Thoracic aorta (tissue), 2 donors: ENCODE results near the gene CCDC91. TPM values are rescaled to one million over a fixed set of nuclear protein-coding genes. Genes with fewer than 3 reads are reported as not detected.

ENCODE experiments used
- ATAC-seq: fragments of 150-250 bp; one replicate; pipeline ENCODE4 v1.8.0; 2017; ENCODE audit warnings: low read depth; ENCODE audit not compliant: insufficient number of reproducible peaks, low FRiP score
- DNase-seq: peaks from one replicate; pipeline ENCODE4 v3.0.0-alpha.2; 2020; ENCODE audit warnings: low spot score
- H3K27ac ChIP-seq, 2 donors: fragments of 200-600 bp; sonication (generic); 1 replicate in 1 of 2; 2 replicates in 1 of 2; pipeline ENCODE4 v1.5.1; 2016; ENCODE audit warnings: mild to moderate bottlenecking in 2 of 2, moderate library complexity in 2 of 2
- H3K27me3 ChIP-seq: fragments of 200-600 bp; sonication (generic); replicated peaks from 2 replicates; pipeline ENCODE4 v1.6.0; 2016; ENCODE audit warnings: mild to moderate bottlenecking; ENCODE audit not compliant: insufficient read depth
- H3K36me3 ChIP-seq: fragments of 200-600 bp; sonication (generic); one replicate; pipeline ENCODE4 v1.5.1; 2016
- H3K4me1 ChIP-seq, 2 donors: fragments of 200-600 bp; sonication (generic); 1 replicate in 1 of 2; 2 replicates in 1 of 2; pipeline versions ENCODE4 v1.5.1 to v1.6.0; 2016; ENCODE audit warnings: low read depth in 2 of 2, mild to moderate bottlenecking in 1 of 2; ENCODE audit not compliant: control insufficient read depth in 1 of 2
- H3K4me3 ChIP-seq: fragments of 200-600 bp; sonication (generic); 2 replicates; pipeline ENCODE4 v1.5.1; 2016; ENCODE audit warnings: mild to moderate bottlenecking
- H3K9me3 ChIP-seq: fragments of 200-600 bp; sonication (generic); 2 replicates; pipeline ENCODE4 v1.5.1; 2016
- total RNA-seq, 2 donors: library from RNA; depleted of rRNA; stranded (reverse); fragments of >200 nt; gene quantifications; one replicate each; pipeline versions ENCODE4 v1.1.0 to v1.2.3, GENCODE V29; 2016
- TF ChIP-seq, protein P1 (sequence below): fragments of 200-600 bp; sonication (generic); IDR thresholded peaks from one replicate; pipeline ENCODE4 v1.5.1; 2019; ENCODE audit warnings: antibody characterized with exemption

CCDC91 gene
- total RNA-seq, 2 donors from 2014 or later, result 26.6 to 27.6 TPM

DNA sequence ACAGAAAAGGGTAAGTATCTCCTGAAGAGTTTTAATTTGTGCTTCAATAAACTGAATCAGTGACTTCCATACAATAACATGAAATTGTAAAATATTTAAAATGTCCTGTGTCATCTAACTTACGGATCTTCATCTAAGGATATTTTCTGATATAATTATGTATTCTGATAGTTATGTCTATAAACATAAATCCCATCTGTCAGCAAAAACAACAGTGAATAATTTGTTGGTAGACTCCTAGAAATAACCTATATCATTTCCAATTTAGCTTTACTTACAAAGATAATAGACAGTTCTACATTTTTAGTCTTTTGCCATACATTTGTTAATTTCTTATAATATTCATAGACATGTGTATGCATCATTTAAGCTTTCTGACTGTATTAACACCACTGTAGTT, 293.9 kb downstream of the CCDC91 start:
- H3K27ac ChIP-seq, result no peak overlapping the region
- DNase-seq (no peak), ATAC-seq (no peak)

DNA sequence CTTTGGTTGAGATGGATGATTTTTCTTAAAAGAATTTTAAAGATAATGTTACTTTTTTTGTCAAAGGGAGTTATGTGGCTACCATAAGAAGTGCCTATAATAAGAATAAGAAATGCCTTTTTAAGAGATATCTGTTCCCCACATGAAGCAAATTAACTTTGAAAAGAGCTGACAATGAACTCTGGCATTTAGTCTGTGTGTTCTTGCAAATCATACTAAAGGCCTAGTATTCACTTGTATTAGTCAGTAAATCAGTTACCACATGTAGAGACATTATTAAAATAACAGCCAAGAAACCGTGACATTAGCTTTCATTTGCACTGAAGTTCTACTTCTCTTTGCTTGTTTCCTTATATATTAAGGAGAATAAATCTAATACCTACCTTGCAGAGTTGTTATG, 296.3 kb downstream of the CCDC91 start:
- Histone ChIP-seq H3K4me1 (no peaks in the 10 kb centered on the region), H3K9me3 (no peaks in the 10 kb centered on the region), H3K27ac (no peak overlapping the region), H3K4me3 (no peak overlapping the region), H3K36me3 (no peaks in the 10 kb centered on the region), H3K27me3 (no peaks in the 10 kb centered on the region)
- TF ChIP-seq, protein P1, sequence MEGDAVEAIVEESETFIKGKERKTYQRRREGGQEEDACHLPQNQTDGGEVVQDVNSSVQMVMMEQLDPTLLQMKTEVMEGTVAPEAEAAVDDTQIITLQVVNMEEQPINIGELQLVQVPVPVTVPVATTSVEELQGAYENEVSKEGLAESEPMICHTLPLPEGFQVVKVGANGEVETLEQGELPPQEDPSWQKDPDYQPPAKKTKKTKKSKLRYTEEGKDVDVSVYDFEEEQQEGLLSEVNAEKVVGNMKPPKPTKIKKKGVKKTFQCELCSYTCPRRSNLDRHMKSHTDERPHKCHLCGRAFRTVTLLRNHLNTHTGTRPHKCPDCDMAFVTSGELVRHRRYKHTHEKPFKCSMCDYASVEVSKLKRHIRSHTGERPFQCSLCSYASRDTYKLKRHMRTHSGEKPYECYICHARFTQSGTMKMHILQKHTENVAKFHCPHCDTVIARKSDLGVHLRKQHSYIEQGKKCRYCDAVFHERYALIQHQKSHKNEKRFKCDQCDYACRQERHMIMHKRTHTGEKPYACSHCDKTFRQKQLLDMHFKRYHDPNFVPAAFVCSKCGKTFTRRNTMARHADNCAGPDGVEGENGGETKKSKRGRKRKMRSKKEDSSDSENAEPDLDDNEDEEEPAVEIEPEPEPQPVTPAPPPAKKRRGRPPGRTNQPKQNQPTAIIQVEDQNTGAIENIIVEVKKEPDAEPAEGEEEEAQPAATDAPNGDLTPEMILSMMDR, result no peak
- no peak for DNase-seq
- ATAC-seq, result no peak

More for the DNA sequence above, 293.9 kb downstream of the CCDC91 start:
- H3K36me3 ChIP-seq, result no peaks in the 10 kb centered on the region
- H3K4me3 ChIP-seq, result no peak overlapping the region
- H3K4me1 ChIP-seq, result no peaks in the 10 kb centered on the region
- H3K9me3 ChIP-seq, result no peaks in the 10 kb centered on the region
- TF ChIP-seq, protein P1, result no peak
- no peaks in the 10 kb centered on the region for H3K27me3 ChIP-seq

- Histone ChIP-seq H3K4me3 (no peak overlapping the region), H3K27me3 (no peaks in the 10 kb centered on the region), H3K27ac (no peak overlapping the region), H3K36me3 (no peaks in the 10 kb centered on the region), H3K9me3 (no peaks in the 10 kb centered on the region), H3K4me1 (no peaks in the 10 kb centered on the region)
- no peak for DNase-seq
- TF ChIP-seq, protein P1, result no peak
- no peak for ATAC-seq
Observed at GRCh38 chr12:28489246-28489645, 299.0 kb downstream of the CCDC91 start.

DNA sequence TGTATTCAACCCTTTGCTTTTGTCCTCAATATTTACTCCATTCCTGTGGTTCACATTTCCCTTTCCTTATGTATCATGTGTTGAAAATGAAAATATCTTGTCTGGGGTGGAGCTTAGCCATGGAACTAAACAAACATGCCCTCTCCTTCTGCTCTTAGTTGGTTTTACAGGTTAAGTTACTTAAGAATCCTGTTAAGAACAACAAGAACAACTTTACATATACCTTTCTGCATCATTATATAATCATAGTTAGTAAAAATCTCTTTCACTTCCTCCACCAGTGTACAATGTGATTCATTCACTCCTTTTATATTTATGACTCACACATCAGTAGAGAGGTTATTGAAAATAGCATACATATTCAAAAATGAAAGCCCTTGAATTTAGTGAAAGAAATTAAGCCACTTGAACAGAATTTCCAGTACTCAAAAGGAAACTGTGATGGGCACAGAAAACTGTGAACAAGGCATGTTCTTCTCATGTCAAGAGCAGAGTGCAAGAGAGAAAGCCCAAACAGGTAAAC, 307.7 kb downstream of the CCDC91 start:
- no peak overlapping the region for H3K27ac ChIP-seq
- H3K36me3 ChIP-seq, result no peaks in the 10 kb centered on the region
- no peak overlapping the region for H3K4me3 ChIP-seq
- H3K4me1 ChIP-seq, result peaks cover 0 to 6% of the 10 kb centered on the region in 2 donors
- H3K27me3 ChIP-seq, result no peaks in the 10 kb centered on the region
- ATAC-seq (no peak), DNase-seq (no peak)
- TF ChIP-seq, protein P1, result no peak
- H3K9me3 ChIP-seq, result no peaks in the 10 kb centered on the region

DNA sequence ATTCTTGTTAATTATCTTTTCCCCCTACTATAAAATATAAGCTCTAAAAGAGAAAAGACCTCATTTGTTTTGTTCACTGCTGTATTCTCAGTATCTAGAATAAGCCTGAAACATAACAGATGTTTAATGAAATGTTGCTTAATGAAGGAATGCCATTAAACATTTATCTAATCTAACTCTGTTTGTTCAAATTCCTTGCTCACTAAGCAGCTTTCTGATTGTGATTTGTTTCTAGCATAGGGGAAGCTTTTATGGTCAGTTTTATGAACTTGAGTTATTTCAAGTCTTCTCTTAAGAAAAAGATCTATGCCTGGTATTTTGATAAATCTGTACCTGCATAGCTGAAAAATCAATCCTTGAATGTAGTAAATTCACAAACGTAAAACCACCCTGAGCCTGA, 308.6 kb downstream of the CCDC91 start:
- DNase-seq (no peak), ATAC-seq (no peak)
- no peak overlapping the region for H3K4me3 ChIP-seq
- no peak overlapping the region for H3K27ac ChIP-seq
- peaks cover 0 to 6% of the 10 kb centered on the region in 2 donors for H3K4me1 ChIP-seq
- no peaks in the 10 kb centered on the region for H3K9me3 ChIP-seq
- no peaks in the 10 kb centered on the region for H3K27me3 ChIP-seq
- H3K36me3 ChIP-seq, result no peaks in the 10 kb centered on the region
- TF ChIP-seq, protein P1, result no peak
